ENCODE measurements around the gene CARD10. TPM values are rescaled to one million over a fixed set of nuclear protein-coding genes. Genes with fewer than 3 reads are reported as not detected.
A peak's percentile ranks its signal among the peaks of the same experiment; 100 is the strongest.

The CARD10 gene
- total and polyA plus RNA-seq, 2 of the 13 experiments (the other 11 are each of a cell fraction or from before 2014, with no cell fraction given) = 35.2 to 55.8 TPM

GRCh38 chr22:37486224-37486845, 32.9 kb downstream of the CARD10 start, which contains the start of gene MFNG (continued):
- TF ChIP-seq THAP7 (CRISPR knock-in tag; IDR thresholded peaks at IDR 0.05) (no peak), CTCF (CRISPR knock-in tag; IDR thresholded peaks at IDR 0.05) (peak; percentile 23; the same call in 1 of the 2 replicates), ATM (IDR thresholded peaks at IDR 0.05; ENCODE audit: borderline replicate concordance) (no peak), PITX1 (CRISPR knock-in tag; IDR thresholded peaks at IDR 0.05) (peak; percentile 33; the same call in 1 of the 2 replicates), ZNF75D (CRISPR knock-in tag; IDR thresholded peaks at IDR 0.05; ENCODE audit: borderline replicate concordance) (no peak), TCF7 (IDR thresholded peaks at IDR 0.05; ENCODE audit: low read depth) (peak; percentile 70), ARID3A (IDR thresholded peaks at IDR 0.05; ENCODE audit: low read depth, low read length) (no peak), HNF1A (IDR thresholded peaks at IDR 0.05; ENCODE audit: low read depth) (no peak), HNF1A (CRISPR knock-in tag; IDR thresholded peaks at IDR 0.05; ENCODE audit: borderline replicate concordance) (no peak), FOXO4 (CRISPR knock-in tag; conservative IDR thresholded peaks at IDR 0.05) (0 out of 2 replicates have a peak, but pooled peaks have one; percentile 35), ZNF331 (CRISPR knock-in tag; IDR thresholded peaks at IDR 0.05) (no peak), ZNF737 (CRISPR knock-in tag; IDR thresholded peaks at IDR 0.05; ENCODE audit: borderline replicate concordance) (0 out of 2 replicates have a peak, but pooled peaks have one; percentile 22), PRDM10 (CRISPR knock-in tag; IDR thresholded peaks at IDR 0.05; ENCODE audit: low read depth) (no peak), DNMT3B (CRISPR knock-in tag; conservative IDR thresholded peaks at IDR 0.05) (no peak)

All from HepG2 (cell line).